ENCODE measurements around the gene TTC33.
"Not testable (repeated sequence)": the region's sequence is repeated elsewhere in the genome, so short reads cannot be mapped to it uniquely, and the experiment has no call there.

Gene TTC33

DNA sequence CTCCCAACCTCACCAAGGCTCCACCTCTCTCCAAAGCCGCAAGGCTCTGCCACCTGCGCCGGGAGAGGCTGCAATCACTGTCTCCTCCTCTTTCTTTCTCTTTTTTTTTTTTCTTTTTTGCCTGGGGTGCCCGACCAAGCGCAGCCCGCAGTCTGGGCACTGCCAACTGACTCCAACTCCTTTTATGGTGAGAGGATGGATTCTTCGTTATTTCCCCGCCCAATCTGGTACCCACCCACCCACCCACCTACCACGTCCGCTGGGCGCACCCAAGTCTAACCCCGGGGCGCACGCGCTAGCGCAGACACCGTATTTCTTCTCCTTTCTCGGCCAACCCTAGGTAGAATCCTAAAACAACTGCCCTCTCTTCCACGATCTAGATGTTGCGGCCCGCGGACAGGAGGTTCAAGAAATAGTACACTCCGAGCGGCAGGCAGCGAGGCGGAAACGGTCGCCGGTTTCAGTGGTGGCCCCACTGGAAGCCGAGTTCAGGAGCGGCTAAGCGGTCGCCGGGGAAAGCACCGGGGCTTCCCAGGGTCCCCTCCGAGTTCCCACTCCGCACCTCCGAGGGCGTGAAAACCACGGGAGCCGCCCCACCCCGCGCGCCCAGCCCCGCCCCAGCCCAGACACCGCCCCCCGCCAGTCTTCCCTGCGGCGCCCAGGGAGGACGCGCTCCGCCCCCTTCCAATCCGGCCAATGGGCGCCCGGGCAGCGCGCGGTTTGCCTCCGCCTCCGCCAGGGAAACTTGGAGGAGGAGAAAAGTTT lies 76.4 kb downstream of the TTC33 start:
- DNase-seq (ENCODE audit: low read depth), result peak; percentile 79

DNA sequence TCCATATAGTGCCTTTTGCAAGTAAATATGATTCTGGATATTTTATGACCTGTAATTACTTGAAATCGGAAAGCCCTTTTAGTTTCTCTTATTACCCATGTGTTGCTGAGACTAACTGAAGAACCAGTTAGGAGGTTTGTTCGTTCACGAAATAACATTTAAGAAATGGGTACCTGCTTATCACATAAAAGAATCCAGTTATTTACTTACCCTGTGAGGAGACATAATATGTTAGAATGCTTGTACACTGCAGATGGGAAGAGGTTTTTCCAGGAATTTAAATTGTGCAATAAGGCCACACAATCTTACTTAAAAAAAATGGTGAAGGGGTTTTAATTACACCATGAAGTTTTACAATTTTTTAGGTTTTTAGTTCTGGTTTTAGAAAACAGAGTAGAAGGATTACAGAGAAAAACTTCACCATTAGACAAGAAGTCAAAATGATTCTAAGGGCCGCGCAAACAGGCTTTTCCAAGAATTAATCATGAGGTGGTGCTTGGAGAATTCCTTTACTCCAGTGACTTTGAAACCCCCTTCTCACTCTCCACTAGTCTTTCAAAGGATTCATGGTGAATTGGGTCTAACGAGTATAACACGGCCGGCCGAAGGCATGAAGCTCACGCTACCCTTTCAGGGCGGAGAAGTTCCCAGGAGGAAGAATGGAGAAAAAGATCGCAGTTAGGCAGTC lies 77.2 kb downstream of the TTC33 start:
- no peak for DNase-seq (ENCODE audit: low read depth)

GRCh38 chr5:40678026-40678425 lies 77.7 kb downstream of the TTC33 start:
- no peak for DNase-seq (ENCODE audit: low read depth)

DNA sequence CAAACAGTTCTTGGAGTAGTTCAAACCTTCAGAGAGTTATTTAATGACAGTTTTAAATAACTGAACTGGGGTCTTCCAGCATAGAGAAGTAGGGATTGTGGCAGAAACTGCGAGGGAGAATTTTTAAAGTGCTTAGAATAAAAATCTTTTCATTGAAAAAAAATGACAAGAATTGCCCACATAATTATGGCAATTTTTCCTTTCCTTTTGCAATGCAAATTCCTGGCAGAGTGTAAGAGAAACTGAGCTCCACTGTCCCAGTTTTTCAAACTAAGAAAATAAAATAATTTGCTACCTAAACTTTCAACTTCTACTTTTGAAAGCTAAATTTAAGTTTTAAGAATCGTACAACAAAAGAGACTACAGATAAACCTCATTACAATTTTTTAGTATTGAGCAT lies 78.3 kb downstream of the TTC33 start:
- DNase-seq (ENCODE audit: low read depth), result no peak

- DNase-seq (ENCODE audit: low read depth), result no peak
These were observed 79.0 kb downstream of the TTC33 start for GRCh38 chr5:40676613-40677343.

- no peak for DNase-seq (ENCODE audit: low read depth)
These were observed 80.2 kb downstream of the TTC33 start for GRCh38 chr5:40675396-40676133.

GRCh38 chr5:40674661-40675235 lies 81.0 kb downstream of the TTC33 start:
- no peak for DNase-seq (ENCODE audit: low read depth)

GRCh38 chr5:40672425-40672824 lies 83.3 kb downstream of the TTC33 start:
- DNase-seq (ENCODE audit: low read depth), result no peak

- no peak for DNase-seq (ENCODE audit: low read depth)
These were observed 86.0 kb downstream of the TTC33 start for GRCh38 chr5:40669606-40670390.

DNA sequence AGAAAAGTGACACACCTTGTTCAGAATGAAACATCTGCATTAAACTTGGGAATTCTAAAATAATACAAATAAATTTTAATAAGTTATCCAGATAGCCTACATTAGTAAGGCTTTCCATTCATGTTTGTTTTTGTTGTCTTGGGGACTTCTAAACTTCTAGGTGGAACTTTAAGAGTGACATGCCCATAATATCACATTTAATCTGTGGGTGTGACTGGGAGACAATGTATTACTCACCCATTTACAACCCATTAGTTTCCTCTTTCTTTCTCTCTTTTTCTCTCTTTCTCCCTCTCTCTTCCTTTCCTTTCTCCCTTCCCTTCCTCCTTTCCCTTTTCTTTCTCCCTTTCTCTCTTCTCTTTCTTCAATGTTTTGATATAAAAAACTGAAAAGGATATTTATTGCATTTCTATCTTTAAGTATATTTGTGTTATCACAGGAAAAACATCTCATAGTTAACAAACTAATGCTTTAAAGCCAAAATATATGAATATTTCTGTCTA lies 88.5 kb downstream of the TTC33 start:
- DNase-seq (ENCODE audit: low read depth), result no peak

DNA sequence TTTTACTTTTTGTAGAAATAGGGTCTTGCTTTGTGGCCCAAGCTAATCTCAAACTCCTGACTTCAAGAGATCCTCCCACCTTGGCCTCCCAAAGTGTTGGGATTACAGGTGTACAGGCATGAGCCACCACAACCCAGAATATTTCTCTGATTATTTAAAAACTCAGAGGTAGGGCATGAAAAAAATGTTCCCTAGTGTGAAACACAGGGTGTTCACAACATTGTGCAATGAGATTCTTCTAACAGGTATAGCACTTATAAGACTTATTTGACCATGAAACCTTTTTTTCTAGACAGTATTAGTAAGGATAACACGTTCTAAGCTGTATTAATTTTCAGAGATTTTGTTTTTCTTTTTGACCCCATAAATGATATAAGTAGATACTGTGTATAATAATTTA lies 89.1 kb downstream of the TTC33 start:
- no peak for DNase-seq (ENCODE audit: low read depth)

DNA sequence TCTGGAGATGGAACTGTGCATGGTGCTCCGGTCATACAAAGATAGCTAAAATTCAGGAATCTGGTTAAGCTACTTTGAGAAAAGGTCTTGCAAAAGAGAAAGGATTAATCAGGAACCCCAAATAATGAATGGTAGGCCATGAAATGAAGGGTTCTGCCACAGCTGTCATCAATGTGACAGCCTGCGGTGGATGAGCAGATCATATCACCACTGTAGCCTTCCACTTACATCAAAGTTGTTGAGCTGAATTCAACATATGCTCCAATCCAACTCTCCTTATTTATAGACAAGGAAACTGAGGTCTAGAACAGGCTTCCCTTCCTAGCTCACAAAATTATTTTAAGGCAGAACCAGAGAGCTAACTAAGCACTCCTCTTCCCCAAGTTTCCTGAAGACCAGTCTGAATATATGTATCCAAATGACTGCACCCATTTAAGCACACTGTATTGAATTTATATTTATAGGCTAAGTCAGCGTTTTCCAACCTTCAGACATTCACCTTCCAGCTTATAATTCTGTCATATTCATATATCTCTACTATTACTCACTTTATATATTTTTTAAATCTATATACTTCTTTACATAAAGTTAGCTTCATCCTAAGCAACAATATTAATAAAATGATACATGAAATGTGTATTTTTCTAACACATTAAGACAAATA lies 90.0 kb downstream of the TTC33 start:
- DNase-seq (ENCODE audit: low read depth), result no peak

GRCh38 chr5:40660751-40661150 lies 95.0 kb downstream of the TTC33 start:
- no peak for DNase-seq (ENCODE audit: low read depth)

- DNase-seq (ENCODE audit: low read depth), result no peak
These were observed 99.0 kb downstream of the TTC33 start for GRCh38 chr5:40656766-40657165.

GRCh38 chr5:40656091-40656490 lies 99.7 kb downstream of the TTC33 start:
- not testable (repeated sequence) for DNase-seq (ENCODE audit: low read depth)

DNA sequence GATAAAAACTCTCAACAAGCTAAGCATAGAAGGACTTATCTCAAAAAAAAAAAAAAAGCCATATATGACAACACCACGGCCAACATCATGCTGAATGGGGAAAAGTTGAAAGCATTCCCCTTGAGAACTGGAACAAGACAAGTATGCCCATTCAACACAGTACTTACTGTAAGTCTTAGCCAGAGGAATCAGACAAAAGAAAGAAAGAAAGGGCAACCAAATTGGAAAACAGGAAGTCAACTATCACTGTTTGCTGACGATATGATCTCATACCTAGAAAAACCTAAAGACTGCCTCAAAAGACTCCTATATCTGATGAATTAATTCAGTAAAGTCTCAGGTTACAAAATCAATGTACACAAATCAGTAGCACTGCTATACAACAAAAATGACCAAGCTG lies 100.6 kb downstream of the TTC33 start:
- DNase-seq (ENCODE audit: low read depth), result no peak

GRCh38 chr5:40654377-40654991 lies 101.3 kb downstream of the TTC33 start:
- DNase-seq (ENCODE audit: low read depth), result no peak

DNA sequence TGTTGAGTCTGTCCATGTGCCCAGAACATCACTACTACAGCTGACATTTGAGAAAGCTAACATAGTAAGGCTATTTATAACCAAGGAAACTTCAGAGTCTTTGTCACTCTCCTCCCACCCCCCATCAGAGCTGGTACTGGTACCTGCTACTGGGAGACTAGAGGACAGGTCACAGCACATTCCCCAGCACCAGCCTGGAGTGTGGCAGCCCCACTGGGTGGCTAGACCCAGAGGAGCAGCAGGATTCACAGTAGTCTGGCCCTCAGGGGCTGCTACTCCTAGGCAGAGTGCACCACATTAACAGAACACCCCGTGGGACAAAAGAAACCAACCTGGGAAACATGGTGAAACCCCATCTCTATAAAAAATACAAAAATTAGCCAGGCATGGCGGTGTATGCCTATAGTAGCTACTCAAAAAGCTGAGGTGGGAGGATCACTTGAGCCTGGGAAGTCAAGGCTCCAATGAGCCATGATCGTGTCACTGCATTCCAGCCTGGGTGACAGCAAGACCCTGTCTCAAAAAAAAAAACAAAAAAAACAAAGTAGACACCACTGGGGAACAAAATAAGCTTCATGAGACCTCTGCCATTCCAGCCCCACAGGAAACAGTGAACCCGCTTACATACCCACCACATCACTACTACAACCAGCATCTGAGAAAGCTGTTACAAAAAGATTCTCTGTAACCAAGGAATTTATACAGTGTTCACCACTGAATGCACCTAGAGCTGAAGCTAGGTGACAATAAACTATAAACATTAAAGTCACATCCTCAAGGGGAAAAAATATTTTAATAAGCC lies 102.3 kb downstream of the TTC33 start:
- no peak for DNase-seq (ENCODE audit: low read depth)
